ENCODE data around the gene MAPKAPK2.

The MAPKAPK2 gene

DNA sequence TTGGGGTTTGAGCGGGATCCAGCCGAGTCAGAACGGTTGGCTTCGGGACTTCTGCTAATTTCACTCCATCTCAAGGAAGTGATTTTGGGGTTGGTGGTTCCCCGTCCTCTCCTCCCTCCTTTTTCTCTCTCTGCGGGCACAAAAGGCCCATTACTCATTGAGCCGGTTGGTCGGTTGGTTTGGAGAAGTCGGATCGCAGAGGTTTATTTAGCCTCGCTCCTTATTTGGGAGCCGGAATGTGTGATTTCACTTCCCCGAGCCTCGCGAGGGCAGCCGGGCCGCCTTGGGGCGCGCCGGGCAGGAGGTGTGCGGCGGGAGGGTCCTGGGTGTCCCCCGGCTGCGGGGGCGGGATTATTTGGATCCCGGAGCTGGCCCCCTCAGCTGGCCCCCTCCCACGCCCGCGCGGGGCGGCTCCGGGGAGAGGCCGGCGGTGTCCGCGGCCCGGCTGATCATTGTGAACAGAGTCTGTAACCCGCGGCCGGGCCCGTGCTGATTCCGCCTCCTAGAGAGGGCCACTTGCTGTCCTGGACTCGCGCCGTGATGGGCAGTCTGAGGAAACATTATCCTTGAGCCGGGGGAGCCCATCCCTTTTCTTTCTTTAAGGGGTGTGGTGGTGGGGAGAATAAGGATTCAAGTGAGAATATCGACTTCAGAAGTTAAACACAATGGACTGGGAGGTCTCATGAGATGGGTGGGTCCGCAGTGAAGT lies 1.2 kb downstream of the MAPKAPK2 start:
- TF ChIP-seq CTCF (conservative IDR thresholded peaks at IDR 0.05; ENCODE audit: control insufficient read depth, insufficient read depth, low read depth, low read length) = no peak
- DNase-seq (ENCODE audit: low read depth) = peak; percentile 70
- H3K4me3 ChIP-seq (ENCODE audit: control insufficient read depth, low read depth, low read length) = peak overlapping the region; percentile 96

DNA sequence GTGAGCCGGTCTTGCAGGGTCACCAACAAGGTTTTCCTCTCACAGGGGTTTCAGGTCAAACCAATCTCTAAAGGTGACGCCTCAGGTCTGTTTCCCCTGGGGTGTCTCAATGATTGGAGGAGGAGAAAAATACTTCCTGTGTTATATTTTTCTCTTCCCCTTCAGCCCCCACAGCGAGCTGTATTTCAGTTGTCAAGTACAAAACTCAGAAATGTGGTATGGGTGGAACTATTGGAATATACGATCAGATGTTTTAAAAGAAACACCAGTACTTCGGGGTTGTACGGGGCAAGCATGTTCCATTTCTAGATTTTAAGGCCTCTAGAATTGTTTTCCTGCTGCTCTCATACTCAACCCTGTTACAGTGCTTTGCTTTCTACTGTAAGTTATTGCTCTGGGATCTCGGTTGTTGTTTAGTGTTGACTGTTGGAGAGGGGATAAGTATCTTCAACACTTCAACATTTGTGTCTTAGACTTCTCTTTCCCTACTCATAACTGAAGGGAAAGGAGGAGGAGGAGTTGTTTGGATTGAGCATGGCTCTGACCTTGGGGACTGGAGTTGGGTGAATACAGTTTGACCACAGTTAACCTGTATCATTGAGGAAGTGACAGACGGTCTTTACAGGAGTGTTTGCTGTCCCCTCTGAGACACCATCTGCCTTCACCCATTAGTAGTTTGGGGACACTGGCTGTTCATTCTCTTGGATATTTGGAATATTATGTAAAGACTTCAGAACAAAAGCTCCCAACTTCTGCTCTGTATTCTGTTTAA lies 2.0 kb downstream of the MAPKAPK2 start:
- TF ChIP-seq CTCF (conservative IDR thresholded peaks at IDR 0.05; ENCODE audit: control insufficient read depth, insufficient read depth, low read depth, low read length) = no peak
- no peak for DNase-seq (ENCODE audit: low read depth)
- H3K4me3 ChIP-seq (ENCODE audit: control insufficient read depth, low read depth, low read length) = peak overlapping the region; percentile 96

GRCh38 chr1:206687251-206687914 lies 2.7 kb downstream of the MAPKAPK2 start:
- no peak for DNase-seq (ENCODE audit: low read depth)
- peak overlapping the region; percentile 96 for H3K4me3 ChIP-seq (ENCODE audit: control insufficient read depth, low read depth, low read length)
- no peak for TF ChIP-seq CTCF (conservative IDR thresholded peaks at IDR 0.05; ENCODE audit: control insufficient read depth, insufficient read depth, low read depth, low read length)

DNA sequence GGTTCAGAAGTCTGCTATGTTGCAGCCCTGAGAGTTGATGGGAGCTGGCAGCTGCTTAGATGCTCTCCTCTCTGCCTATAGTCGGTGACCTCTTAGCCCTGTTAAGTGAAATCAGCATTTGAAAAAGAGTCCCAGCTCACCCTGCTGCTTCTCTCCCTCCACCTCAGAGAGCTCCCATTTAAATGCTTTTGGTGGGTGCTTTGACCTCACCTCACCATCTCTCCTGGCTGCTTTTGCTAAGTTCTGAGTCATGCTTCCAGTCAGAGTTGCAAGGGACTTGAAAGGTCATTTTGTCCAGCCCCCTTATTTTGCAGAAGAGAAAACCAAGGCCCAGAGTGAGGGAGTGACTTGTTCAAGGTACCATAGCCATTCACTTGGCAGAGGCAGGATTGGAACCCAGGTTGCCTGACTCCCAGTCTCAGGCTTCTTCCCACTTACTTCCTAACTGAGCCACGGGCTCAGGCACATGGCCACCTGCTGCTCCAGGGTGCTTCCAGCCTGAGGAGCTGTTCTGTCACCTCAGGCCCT lies 3.3 kb downstream of the MAPKAPK2 start:
- no peak for TF ChIP-seq CTCF (conservative IDR thresholded peaks at IDR 0.05; ENCODE audit: control insufficient read depth, insufficient read depth, low read depth, low read length)
- peak; percentile 82 for DNase-seq (ENCODE audit: low read depth)
- H3K4me3 ChIP-seq (ENCODE audit: control insufficient read depth, low read depth, low read length) = peak overlapping the region; percentile 6

DNA sequence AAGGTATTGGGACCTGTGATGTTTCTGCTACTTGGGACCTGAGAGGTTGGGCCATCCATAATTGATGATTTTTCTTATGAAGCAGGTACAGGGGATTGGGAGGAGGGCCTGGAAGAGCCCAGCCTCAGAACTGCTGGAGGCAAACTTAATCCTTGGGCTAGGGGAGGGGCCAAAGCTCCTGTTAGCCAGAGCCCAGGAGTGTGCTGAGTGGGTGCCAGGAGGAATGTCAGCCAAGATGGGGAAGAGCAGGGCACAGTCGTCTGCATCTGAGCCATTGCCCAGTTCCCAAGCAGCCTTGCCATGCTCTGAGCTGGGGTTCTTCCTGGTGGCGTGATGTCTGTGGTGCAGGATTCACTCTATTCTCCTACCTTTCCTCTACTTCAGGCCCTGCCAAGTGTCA lies 5.8 kb downstream of the MAPKAPK2 start:
- no peak for DNase-seq (ENCODE audit: low read depth)
- TF ChIP-seq CTCF (conservative IDR thresholded peaks at IDR 0.05; ENCODE audit: control insufficient read depth, insufficient read depth, low read depth, low read length) = no peak
- H3K4me3 ChIP-seq (ENCODE audit: control insufficient read depth, low read depth, low read length) = no peak overlapping the region

DNA sequence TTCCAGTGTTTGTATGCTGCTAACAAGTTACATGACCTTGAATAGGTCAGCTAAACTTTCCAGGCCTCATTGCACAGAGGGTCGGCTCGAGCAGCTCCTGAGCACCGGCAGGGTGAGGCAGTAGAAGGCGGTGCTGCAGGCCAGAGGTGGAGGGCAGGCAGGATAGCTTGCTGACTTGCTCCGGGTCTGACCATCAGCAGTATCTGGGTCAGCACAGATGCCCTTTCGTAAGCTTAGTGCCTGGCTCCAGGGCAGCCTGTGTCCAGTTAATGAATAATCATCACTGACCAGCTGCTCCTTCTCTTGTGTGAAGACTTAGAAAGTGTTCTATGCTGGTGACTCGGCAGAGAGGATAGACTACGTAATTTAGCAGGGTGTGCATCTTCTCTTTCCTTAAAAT lies 6.9 kb downstream of the MAPKAPK2 start:
- H3K4me3 ChIP-seq (ENCODE audit: control insufficient read depth, low read depth, low read length) = no peak overlapping the region
- no peak for TF ChIP-seq CTCF (conservative IDR thresholded peaks at IDR 0.05; ENCODE audit: control insufficient read depth, insufficient read depth, low read depth, low read length)
- DNase-seq (ENCODE audit: low read depth) = peak; percentile 65
